Measurements from ENCODE around the gene NLGN1.

Gene NLGN1

GRCh38 chr3:173916799-173917198, 519.3 kb downstream of the NLGN1 start:
- H3K9me2 ChIP-seq (ENCODE audit: low read depth, low read length): no peaks in the 10 kb centered on the region
- peaks cover 32% of the 10 kb centered on the region for H3K4me1 ChIP-seq (ENCODE audit: insufficient read depth, low read length, severe bottlenecking)
- H3F3A ChIP-seq (ENCODE audit: insufficient read depth, low read length): no peaks in the 10 kb centered on the region
- H3K27ac ChIP-seq (ENCODE audit: low read depth, low read length, poor library complexity, severe bottlenecking): no peak overlapping the region
- no peak overlapping the region for H2AFZ ChIP-seq (ENCODE audit: low read length)
- H3K27me3 ChIP-seq (ENCODE audit: insufficient read depth, low read length): no peaks in the 10 kb centered on the region
- TF ChIP-seq EZH2 (IDR thresholded peaks at IDR 0.05; ENCODE audit: borderline replicate concordance, low read length) (no peak), CTCF (IDR thresholded peaks at IDR 0.05; ENCODE audit: low read length) (no peak)
- no peaks in the 10 kb centered on the region for H3K36me3 ChIP-seq (ENCODE audit: insufficient read depth, low read length)
- no peak overlapping the region for H3K9ac ChIP-seq (ENCODE audit: low read length)
- no peaks in the 10 kb centered on the region for H4K20me1 ChIP-seq (ENCODE audit: insufficient read depth, low read length)
- no peaks in the 10 kb centered on the region for H3K9me3 ChIP-seq (ENCODE audit: low read length)
- H3K4me2 ChIP-seq (ENCODE audit: low read length): no peak overlapping the region
- no peaks in the 10 kb centered on the region for H3K79me2 ChIP-seq (ENCODE audit: insufficient read depth, low read length)
- H3K4me3 ChIP-seq (ENCODE audit: low read depth, low read length, poor library complexity, severe bottlenecking): no peak overlapping the region

GRCh38 chr3:173920386-173920785, 522.8 kb downstream of the NLGN1 start:
- no peak overlapping the region for H3K27ac ChIP-seq (ENCODE audit: low read depth, low read length, poor library complexity, severe bottlenecking)
- H3K4me3 ChIP-seq (ENCODE audit: low read depth, low read length, poor library complexity, severe bottlenecking): no peak overlapping the region
- H3K9ac ChIP-seq (ENCODE audit: low read length): no peak overlapping the region
- H2AFZ ChIP-seq (ENCODE audit: low read length): no peak overlapping the region
- H3K79me2 ChIP-seq (ENCODE audit: insufficient read depth, low read length): no peaks in the 10 kb centered on the region
- H3K4me1 ChIP-seq (ENCODE audit: insufficient read depth, low read length, severe bottlenecking): peaks cover 5% of the 10 kb centered on the region
- no peak overlapping the region for H3K4me2 ChIP-seq (ENCODE audit: low read length)
- no peaks in the 10 kb centered on the region for H3K27me3 ChIP-seq (ENCODE audit: insufficient read depth, low read length)
- TF ChIP-seq EZH2 (IDR thresholded peaks at IDR 0.05; ENCODE audit: borderline replicate concordance, low read length) (no peak), CTCF (IDR thresholded peaks at IDR 0.05; ENCODE audit: low read length) (no peak)
- H3K9me2 ChIP-seq (ENCODE audit: low read depth, low read length): no peaks in the 10 kb centered on the region
- H3K9me3 ChIP-seq (ENCODE audit: low read length): no peaks in the 10 kb centered on the region
- no peaks in the 10 kb centered on the region for H3K36me3 ChIP-seq (ENCODE audit: insufficient read depth, low read length)
- H3F3A ChIP-seq (ENCODE audit: insufficient read depth, low read length): no peaks in the 10 kb centered on the region
- no peaks in the 10 kb centered on the region for H4K20me1 ChIP-seq (ENCODE audit: insufficient read depth, low read length)

GRCh38 chr3:173921732-173922131, 524.2 kb downstream of the NLGN1 start:
- H4K20me1 ChIP-seq (ENCODE audit: insufficient read depth, low read length): no peaks in the 10 kb centered on the region
- H3K27ac ChIP-seq (ENCODE audit: low read depth, low read length, poor library complexity, severe bottlenecking): no peak overlapping the region

More at GRCh38 chr3:173921732-173922131, 524.2 kb downstream of the NLGN1 start:
- peaks cover 5% of the 10 kb centered on the region for H3K4me1 ChIP-seq (ENCODE audit: insufficient read depth, low read length, severe bottlenecking)
- no peaks in the 10 kb centered on the region for H3K36me3 ChIP-seq (ENCODE audit: insufficient read depth, low read length)
- no peak overlapping the region for H3K4me2 ChIP-seq (ENCODE audit: low read length)
- no peaks in the 10 kb centered on the region for H3K9me2 ChIP-seq (ENCODE audit: low read depth, low read length)
- H3K4me3 ChIP-seq (ENCODE audit: low read depth, low read length, poor library complexity, severe bottlenecking): no peak overlapping the region
- H2AFZ ChIP-seq (ENCODE audit: low read length): no peak overlapping the region
- H3K9me3 ChIP-seq (ENCODE audit: low read length): no peaks in the 10 kb centered on the region
- H3K27me3 ChIP-seq (ENCODE audit: insufficient read depth, low read length): no peaks in the 10 kb centered on the region
- H3K9ac ChIP-seq (ENCODE audit: low read length): no peak overlapping the region
- H3F3A ChIP-seq (ENCODE audit: insufficient read depth, low read length): no peaks in the 10 kb centered on the region
- H3K79me2 ChIP-seq (ENCODE audit: insufficient read depth, low read length): no peaks in the 10 kb centered on the region
- TF ChIP-seq CTCF (IDR thresholded peaks at IDR 0.05; ENCODE audit: low read length): no peak
- TF ChIP-seq EZH2 (IDR thresholded peaks at IDR 0.05; ENCODE audit: borderline replicate concordance, low read length): no peak

Data from OCI-LY1 (cell line).